ENCODE results near the gene FBXL13. TPM values are rescaled to one million over a fixed set of nuclear protein-coding genes. Genes with fewer than 3 reads are reported as not detected.
"Not testable (repeated sequence)": the region's sequence is repeated elsewhere in the genome, so short reads cannot be mapped to it uniquely, and the experiment has no call there.

Gene FBXL13
- total RNA-seq, 1 donor: 1.9 TPM

DNA sequence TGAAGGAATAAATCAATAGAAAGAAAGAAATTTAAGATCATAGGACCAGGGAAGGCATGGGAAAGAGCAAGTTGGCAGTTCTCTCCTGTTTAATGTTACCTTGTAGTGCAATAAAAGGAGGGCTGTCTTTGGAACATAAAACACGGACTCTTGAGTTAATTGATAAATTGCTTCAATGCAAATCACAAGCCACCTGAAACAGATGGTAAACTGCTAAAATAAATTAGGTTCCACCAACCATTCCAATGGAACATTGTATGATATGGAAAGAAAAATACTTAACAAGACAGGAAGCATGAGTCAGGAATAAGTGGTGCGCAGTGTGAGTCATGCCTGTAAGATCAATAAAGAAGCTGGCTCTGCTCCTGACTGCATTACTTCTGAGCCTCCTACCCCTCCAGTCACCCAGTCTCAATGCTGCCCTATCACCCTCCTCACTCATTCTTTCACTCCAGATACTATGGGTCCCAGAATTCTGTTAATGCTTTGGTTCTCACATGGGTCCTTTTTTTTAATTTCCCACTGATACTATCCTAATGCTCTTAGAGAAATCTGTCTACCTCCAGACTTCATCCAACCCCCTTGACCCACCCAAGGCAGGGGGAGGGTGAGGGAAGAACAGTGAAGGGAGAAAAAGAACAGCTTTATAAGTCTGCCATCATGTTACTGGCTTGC lies 82.9 kb downstream of the FBXL13 start:
- no peaks in the 10 kb centered on the region for H3K27me3 ChIP-seq (ENCODE audit: insufficient read depth, low read length)
- peaks cover 47% of the 10 kb centered on the region for H3K4me1 ChIP-seq (ENCODE audit: insufficient read depth, low read length)
- no peak overlapping the region for H3K4me3 ChIP-seq (ENCODE audit: low read length)
- H3K9me3 ChIP-seq (ENCODE audit: low read depth, low read length): no peaks in the 10 kb centered on the region

DNA sequence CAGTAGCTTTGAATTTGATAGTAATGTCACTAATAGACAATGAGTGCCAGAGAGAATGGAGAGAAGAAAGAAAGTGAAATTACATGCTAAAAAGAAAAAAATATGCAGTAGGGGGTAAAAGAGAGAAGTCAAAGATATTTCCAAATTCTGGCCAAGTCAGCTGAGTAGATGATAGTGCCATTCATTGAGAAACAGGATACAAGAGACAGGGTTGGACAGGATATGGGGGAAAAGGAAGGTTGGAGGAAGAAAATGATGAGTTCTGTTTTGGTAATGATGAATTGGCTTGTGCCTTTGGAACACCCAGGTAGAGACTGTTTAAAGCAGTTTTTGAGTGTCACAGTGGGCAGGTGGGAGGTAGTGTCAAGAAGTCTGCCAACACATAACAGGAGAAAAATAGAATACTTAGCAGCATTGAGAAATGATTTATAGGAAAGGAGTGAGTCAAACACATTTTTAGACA lies 83.5 kb downstream of the FBXL13 start:
- H3K27me3 ChIP-seq (ENCODE audit: insufficient read depth, low read length): no peaks in the 10 kb centered on the region
- H3K4me1 ChIP-seq (ENCODE audit: insufficient read depth, low read length): peaks cover 47% of the 10 kb centered on the region
- H3K4me3 ChIP-seq (ENCODE audit: low read length): no peak overlapping the region
- no peaks in the 10 kb centered on the region for H3K9me3 ChIP-seq (ENCODE audit: low read depth, low read length)

DNA sequence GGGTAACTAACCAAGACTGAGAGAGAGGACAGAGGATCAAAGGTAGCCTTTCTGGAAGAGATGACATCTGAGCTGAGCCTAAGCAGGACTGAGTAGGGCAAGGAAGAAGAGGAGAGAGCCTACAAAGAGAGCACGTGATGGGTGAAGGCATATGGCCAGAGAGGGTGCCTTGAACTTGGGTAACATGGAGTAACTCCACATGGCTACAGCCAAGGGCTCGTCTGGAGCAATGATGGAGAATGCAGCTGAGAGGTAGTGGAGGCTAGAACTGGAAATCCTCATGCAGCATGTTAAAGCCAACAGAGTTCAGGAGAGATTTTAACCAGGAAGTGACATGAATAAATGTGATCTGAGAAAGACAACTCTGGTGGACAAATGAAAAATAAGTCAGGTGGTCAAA lies 84.0 kb downstream of the FBXL13 start:
- no peak overlapping the region for H3K4me3 ChIP-seq (ENCODE audit: low read length)
- H3K4me1 ChIP-seq (ENCODE audit: insufficient read depth, low read length): peaks cover 47% of the 10 kb centered on the region
- no peaks in the 10 kb centered on the region for H3K9me3 ChIP-seq (ENCODE audit: low read depth, low read length)
- no peaks in the 10 kb centered on the region for H3K27me3 ChIP-seq (ENCODE audit: insufficient read depth, low read length)

DNA sequence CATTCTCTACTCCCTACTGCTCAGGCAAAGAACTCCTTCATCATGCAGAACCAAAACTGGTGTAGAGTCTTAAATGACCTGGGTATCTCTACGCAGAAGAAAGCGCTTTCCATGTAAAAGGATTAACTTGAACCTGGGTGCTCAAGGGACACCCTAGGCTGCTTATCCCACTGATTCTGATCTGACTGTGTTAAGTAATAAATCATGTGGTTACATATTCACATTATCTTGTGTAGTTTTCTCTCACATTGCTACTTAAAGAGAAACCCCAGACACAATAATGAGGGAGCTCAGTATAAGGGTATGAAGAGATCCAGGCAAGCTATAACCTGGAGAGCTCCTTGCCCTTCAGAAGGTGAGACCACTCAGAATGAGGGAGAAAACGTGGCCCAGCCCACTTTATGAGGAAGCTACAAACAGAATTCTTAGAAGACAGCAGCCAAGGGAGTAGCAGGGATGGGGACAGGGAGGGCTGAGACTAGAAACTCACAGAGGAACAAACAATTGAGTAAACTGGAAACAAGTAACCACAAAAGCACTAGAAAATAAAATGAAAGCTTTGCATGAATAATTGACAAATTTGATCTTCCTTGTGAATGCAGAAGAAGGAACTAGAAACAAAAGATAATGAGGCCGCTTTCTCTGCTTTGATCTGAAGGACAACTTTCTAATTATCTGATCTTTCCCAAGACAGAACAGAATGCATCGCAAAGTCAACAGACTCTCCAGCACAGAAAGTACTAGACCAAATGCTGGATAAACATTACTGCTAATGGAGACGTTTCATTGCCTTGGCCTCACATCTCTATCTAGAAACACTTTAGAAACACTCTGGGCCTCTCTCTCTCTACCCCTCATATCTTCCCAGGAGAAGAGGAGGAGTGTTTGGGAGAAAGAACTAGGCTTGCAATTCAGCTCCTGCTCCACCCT lies 85.7 kb downstream of the FBXL13 start:
- no peaks in the 10 kb centered on the region for H3K27me3 ChIP-seq (ENCODE audit: insufficient read depth, low read length)
- H3K4me1 ChIP-seq (ENCODE audit: insufficient read depth, low read length): peaks cover 47% of the 10 kb centered on the region
- H3K9me3 ChIP-seq (ENCODE audit: low read depth, low read length): no peaks in the 10 kb centered on the region
- H3K4me3 ChIP-seq (ENCODE audit: low read length): no peak overlapping the region

DNA sequence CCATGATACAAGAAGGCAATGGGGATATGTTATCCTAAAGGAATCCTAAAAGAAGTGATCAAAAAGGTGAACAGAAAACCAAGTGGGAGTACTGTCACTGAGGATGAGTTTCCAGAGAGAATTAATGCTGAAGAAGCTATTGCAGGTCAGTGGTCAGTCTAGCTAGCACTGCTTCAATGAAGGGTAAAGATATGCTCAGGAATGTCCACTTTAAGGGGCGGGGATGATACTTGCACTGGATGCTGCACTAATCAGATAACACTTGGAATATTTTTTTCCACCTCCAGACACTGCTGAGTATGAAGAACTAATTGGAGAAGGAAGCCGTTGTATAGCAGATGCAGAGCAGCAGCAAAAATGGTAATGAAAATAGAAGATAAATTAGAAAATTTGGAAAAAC lies 86.5 kb downstream of the FBXL13 start:
- H3K4me1 ChIP-seq (ENCODE audit: insufficient read depth, low read length): peaks cover 47% of the 10 kb centered on the region

DNA sequence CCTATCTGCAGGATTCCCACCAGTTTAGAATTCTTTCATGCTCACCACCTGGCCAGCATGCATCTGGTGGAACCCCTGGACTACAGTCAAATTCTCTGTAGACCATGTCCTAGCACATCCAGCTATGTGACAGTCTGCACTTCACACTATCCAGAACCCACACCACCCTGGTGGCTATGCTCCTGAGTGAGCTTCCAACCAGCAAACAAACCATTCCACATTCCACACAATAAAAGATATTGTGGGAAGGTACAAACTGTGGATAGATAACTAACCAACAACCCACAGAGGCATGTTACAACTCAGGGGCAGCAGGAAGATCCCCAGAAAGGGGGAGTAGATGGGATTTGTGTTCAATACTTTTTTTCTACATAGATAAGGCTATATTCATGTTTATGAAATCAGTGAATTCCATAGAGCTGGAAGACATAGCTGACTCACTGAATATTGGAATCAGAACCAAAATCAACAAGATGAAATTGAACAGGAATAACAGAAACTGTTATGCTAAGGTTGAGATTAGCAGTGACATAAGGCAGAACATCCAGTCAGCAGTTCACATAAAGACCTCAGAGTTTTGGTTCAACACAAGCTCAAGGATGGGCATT lies 89.3 kb downstream of the FBXL13 start:
- Histone ChIP-seq H3K4me3 (ENCODE audit: low read length) (no peak overlapping the region), H3K27me3 (ENCODE audit: insufficient read depth, low read length) (no peaks in the 10 kb centered on the region), H3K9me3 (ENCODE audit: low read depth, low read length) (no peaks in the 10 kb centered on the region), H3K4me1 (ENCODE audit: insufficient read depth, low read length) (peaks cover 20% of the 10 kb centered on the region)

More for the DNA sequence above, 86.5 kb downstream of the FBXL13 start:
- Histone ChIP-seq H3K27me3 (ENCODE audit: insufficient read depth, low read length) (no peaks in the 10 kb centered on the region), H3K4me3 (ENCODE audit: low read length) (no peak overlapping the region), H3K9me3 (ENCODE audit: low read depth, low read length) (no peaks in the 10 kb centered on the region)

DNA sequence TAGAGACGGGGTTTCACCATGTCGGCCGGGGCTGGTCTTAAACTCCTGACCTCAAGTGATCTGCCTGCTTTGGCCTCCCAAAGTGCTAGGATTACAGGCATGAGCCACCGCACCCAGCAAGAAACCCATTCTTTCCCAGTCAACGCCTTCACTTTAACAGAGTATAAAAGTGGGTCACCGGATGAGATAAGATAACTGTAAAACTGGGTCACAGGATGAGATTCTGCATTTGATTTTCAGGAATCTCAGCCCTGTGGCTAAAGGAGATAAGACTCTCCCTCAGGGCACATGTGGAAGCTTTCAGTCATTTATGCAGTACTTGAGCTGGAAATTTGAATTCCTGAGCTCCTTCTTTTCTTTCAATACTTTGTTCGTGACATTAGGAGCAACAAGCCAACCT lies 91.0 kb downstream of the FBXL13 start:
- H3K4me3 ChIP-seq (ENCODE audit: low read length): no peak overlapping the region
- peaks cover 3% of the 10 kb centered on the region for H3K4me1 ChIP-seq (ENCODE audit: insufficient read depth, low read length)
- no peaks in the 10 kb centered on the region for H3K27me3 ChIP-seq (ENCODE audit: insufficient read depth, low read length)
- H3K9me3 ChIP-seq (ENCODE audit: low read depth, low read length): no peaks in the 10 kb centered on the region

DNA sequence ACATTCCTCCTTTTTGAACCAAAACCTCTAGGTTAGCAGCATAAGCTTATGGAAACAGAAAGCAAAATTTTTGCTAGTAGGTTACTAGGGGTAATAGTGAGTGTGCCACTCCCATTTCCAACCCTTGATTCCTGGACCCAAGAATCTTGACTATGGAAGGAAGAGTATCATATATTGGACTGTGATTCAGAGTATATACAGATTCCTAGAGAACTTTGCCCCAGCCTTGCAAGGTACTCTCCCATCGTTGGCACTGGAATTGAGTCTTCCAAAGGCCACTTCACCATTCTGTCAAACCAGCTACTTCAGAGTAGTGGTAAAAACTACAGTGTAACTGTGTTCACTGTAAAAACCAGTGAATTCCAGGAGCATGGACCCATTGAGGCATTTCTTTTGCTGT lies 92.4 kb downstream of the FBXL13 start:
- Histone ChIP-seq H3K4me3 (ENCODE audit: low read length) (no peak overlapping the region), H3K4me1 (ENCODE audit: insufficient read depth, low read length) (peaks cover 5% of the 10 kb centered on the region), H3K27me3 (ENCODE audit: insufficient read depth, low read length) (no peaks in the 10 kb centered on the region), H3K9me3 (ENCODE audit: low read depth, low read length) (no peaks in the 10 kb centered on the region)

DNA sequence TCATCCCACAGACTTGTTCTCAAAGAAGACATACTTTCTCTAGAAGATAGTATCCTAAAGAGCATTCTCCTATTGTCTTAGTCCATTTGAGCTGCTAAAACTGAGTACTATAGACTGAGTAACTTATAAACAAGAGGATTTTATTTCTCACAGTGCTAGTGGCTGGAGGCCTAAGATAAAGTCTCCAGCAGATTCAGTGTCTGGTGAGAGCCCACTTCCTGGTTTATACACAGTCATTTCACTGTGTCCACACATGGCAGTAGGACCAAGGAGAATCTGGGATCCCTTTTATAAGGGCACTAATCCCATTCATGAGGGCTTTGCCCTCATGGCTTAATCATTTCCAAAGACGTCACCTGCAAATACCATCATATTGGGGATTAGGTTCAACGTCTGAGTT lies 93.1 kb downstream of the FBXL13 start:
- Histone ChIP-seq H3K27me3 (ENCODE audit: insufficient read depth, low read length) (no peaks in the 10 kb centered on the region), H3K9me3 (ENCODE audit: low read depth, low read length) (no peaks in the 10 kb centered on the region), H3K4me3 (ENCODE audit: low read length) (no peak overlapping the region), H3K4me1 (ENCODE audit: insufficient read depth, low read length) (peaks cover 5% of the 10 kb centered on the region)

DNA sequence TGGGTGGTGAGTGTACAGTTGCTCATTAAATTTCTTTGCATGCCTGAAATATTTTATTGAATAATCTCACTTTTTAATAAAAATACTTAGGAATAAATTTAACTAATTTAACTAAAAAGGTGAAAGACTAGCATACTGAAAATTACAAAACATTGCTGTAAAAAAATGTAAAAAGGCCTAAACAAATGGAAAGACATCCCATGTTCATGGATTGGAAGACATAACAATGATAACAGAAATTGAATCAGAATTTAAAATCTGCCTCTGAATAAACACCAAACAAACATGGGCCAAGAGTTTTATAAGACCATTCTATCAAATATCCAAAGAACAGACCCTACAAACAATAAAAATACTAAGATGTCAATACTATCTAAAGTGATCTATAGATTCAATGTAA lies 94.9 kb downstream of the FBXL13 start:
- no peak overlapping the region for H3K4me3 ChIP-seq (ENCODE audit: low read length)
- H3K4me1 ChIP-seq (ENCODE audit: insufficient read depth, low read length): peaks cover 5% of the 10 kb centered on the region
- H3K27me3 ChIP-seq (ENCODE audit: insufficient read depth, low read length): no peaks in the 10 kb centered on the region
- H3K9me3 ChIP-seq (ENCODE audit: low read depth, low read length): no peaks in the 10 kb centered on the region

DNA sequence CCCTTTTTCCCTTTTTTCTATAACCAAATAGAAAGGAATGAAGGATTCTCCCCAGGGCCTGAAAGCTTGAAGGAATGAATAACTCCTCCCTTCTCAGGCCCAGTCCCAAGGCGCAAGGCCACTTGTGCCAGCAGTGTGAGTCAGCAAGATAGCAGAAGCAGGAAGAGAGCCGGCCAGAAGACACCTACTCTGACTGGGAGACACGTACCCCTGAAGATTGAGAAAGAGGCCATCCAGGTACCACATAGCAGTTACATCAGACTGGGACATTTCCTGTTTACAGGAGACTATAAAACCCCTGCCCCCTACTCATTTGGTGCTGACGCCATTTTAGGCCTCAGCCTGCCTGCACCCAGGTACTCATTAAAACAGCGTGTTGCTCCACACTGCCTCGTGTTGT lies 96.3 kb downstream of the FBXL13 start:
- Histone ChIP-seq H3K27me3 (ENCODE audit: insufficient read depth, low read length) (no peaks in the 10 kb centered on the region), H3K4me1 (ENCODE audit: insufficient read depth, low read length) (peaks cover 5% of the 10 kb centered on the region), H3K4me3 (ENCODE audit: low read length) (no peak overlapping the region), H3K9me3 (ENCODE audit: low read depth, low read length) (no peaks in the 10 kb centered on the region)

DNA sequence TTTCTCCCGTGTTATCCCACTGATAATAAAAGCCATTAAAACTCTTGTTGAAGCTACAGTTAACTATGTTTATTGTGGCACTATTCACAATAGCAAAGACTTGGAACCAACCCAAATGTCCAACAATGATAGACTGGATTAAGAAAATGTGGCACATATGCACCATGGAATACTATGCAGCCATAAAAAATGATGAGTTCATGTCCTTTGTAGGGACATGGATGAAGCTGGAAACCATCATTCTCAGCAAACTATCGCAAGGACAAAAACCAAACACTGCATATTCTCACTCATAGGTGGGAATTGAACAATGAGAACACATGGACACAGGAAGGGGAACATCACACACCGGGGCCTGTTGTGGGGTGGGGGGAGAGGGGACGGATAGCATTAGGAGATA lies 97.0 kb downstream of the FBXL13 start:
- H3K27me3 ChIP-seq (ENCODE audit: insufficient read depth, low read length); H3K4me3 ChIP-seq (ENCODE audit: low read length); H3K4me1 ChIP-seq (ENCODE audit: insufficient read depth, low read length); H3K9me3 ChIP-seq (ENCODE audit: low read depth, low read length): not testable (repeated sequence)

DNA sequence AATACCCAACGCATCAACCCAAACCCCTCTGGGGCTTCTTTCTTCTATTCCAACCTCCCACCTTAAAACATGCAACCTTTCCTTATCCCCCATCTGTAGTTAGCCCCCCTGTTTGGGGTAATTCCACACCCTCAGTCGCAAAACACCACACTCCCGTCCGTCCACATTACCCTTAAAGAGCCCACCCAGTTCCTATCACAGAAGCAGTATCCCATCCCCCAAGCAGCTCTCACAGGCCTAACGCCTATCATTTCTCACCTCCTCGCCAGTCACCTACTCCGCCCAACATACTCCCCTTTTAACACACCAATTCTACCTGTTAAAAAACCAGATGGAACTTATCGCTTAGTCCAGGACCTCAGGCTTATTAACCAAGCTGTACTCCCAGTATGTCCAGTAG lies 98.1 kb downstream of the FBXL13 start:
- no peaks in the 10 kb centered on the region for H3K9me3 ChIP-seq (ENCODE audit: low read depth, low read length)
- H3K4me1 ChIP-seq (ENCODE audit: insufficient read depth, low read length): peaks cover 5% of the 10 kb centered on the region
- no peak overlapping the region for H3K4me3 ChIP-seq (ENCODE audit: low read length)
- H3K27me3 ChIP-seq (ENCODE audit: insufficient read depth, low read length): no peaks in the 10 kb centered on the region

DNA sequence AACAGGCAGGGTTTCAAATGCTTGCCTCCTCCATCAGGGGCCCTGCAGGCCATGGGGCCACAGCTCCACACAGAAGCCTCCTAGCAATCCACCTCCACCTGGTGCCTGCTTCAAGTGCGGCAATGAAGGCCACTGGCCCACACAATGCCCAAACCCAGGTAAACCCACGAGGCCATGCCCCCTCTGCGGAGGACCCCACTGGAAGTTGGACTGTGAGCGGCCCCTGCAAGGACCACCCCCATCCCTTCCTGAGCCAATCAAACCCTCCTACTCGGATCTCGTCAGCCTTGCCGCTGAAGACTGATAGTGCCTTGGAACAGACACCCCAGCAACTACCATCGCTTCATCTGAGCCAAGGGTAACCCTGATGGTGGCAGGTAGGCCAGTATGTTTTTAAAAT lies 98.7 kb downstream of the FBXL13 start:
- peaks cover 5% of the 10 kb centered on the region for H3K4me1 ChIP-seq (ENCODE audit: insufficient read depth, low read length)
- H3K27me3 ChIP-seq (ENCODE audit: insufficient read depth, low read length): no peaks in the 10 kb centered on the region
- H3K9me3 ChIP-seq (ENCODE audit: low read depth, low read length): no peaks in the 10 kb centered on the region
- no peak overlapping the region for H3K4me3 ChIP-seq (ENCODE audit: low read length)
